GM12874 (cell line): ENCODE results near the gene MPZL3.

Experiments
- CTCF ChIP-seq: IDR thresholded peaks from 2 replicates; pipeline ENCODE4 v1.5.1; 2011; ENCODE audit warnings: low read depth, mild to moderate bottlenecking, control low read depth, low read length, moderate library complexity; ENCODE audit not compliant: insufficient read depth

The MPZL3 gene

GRCh38 chr11:118211006-118211405 lies 41.2 kb downstream of the MPZL3 start:
- TF ChIP-seq CTCF = no peak

DNA sequence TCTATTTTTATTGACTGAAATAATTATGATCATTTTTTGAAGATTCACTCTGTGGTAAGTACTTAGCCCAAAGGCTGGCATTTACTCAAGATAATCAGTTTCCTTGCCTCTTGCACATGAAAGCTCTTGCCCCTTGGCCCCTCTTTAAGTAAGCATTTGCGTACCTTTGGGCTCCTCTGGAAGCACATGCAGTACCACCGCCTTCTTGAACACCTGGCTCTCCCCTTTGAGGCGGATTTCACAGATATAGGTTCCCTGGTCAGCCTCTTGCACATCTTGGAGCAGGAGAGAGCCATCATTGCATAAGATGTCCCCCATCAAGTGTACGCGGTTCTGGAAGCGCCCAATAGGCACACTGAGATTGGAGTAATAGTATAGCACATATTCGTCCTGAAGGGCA lies 41.8 kb downstream of the MPZL3 start:
- TF ChIP-seq CTCF = no peak

- no peak for TF ChIP-seq CTCF
Observed at GRCh38 chr11:118209033-118209432, 43.1 kb downstream of the MPZL3 start.

DNA sequence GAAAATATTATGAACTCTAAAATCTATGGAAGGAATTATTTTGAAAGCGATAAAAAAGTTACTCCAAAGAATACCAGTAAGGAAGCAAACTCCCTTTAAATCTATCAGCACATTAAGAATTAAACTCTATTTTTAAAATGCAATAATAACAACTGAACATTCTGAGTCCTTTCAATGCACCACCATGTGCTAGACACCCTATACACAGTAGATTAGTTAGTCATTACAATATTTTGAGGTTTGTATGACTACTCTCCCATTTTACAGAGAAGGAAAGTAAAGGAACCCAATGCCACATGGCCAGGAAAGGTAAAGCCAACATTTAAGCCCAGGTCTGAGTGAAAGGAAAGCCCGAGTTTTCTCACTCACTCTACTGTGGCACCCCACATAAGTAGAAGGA lies 45.1 kb downstream of the MPZL3 start:
- TF ChIP-seq CTCF = no peak

GRCh38 chr11:118206391-118207031 lies 45.7 kb downstream of the MPZL3 start:
- no peak for TF ChIP-seq CTCF

GRCh38 chr11:118205606-118206378 lies 46.4 kb downstream of the MPZL3 start:
- TF ChIP-seq CTCF = no peak

DNA sequence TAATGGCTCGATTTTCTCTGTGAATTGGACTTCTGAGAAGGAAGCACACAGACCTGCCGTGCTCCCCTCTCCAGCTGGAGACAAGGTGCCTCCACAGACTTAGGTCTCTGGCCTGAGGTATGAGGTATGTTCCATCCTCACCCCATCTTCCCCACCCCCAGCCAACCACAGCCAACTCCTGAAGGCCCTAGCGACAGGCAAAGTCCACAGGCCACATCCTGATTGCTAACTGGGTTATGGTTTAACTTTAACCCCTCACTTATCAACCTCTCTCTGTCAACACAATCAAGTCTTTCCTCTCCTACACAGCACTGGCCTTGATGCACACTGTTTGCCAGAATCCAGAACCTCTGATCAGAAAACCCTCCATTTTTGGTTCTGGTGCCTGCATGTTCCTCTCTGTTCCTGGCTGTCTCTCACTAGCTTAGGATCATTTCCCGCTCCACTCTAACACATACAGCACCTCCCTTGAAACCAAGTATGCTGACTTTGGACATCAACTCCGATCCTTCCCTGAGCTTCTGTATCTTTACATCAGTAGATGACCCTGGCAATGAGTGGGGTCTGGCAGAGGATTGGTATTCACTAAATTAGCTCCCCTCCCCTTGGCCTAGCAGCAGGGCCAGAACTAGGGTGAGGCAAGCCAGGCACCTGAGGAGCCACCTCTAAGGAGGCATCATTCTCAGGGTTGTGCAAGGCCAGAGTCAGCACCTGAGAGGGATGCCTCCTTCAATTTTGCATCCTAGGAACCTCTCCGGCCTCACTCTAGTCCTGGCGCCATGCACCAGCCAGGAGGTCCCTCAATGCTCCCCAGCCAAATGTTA lies 49.4 kb downstream of the MPZL3 start:
- TF ChIP-seq CTCF = no peak
